Right ventricle myocardium inferior (tissue), 1 donor: Measurements from ENCODE around the gene TTLL4. TPM values are rescaled to one million over a fixed set of nuclear protein-coding genes. Genes with fewer than 3 reads are reported as not detected.
"Not testable (repeated sequence)": the region's sequence is repeated elsewhere in the genome, so short reads cannot be mapped to it uniquely, and the experiment has no call there.

Experiments used
- ATAC-seq: fragments of 200-7000 bp; cut with Tn5 transposase; one replicate; pipeline ENCODE4 v1.9.1; 2020; ENCODE audit warnings: mild to moderate bottlenecking, moderate library complexity
- DNase-seq: peaks from one replicate; pipeline ENCODE4 v3.0.0; 2021; ENCODE audit errors: missing footprints
- intact Hi-C: fragments of 100-400 bp; cut with DNase I; formaldehyde crosslinking; loops from one replicate; pipeline ENCODE4 v1.11.0; 2022
- long read RNA-seq: library from polyadenylated mRNA; unstranded; transcript quantifications from one replicate; pipeline ENCODE4 v2.0.0, GENCODE V29; 2021
- total RNA-seq: library from RNA; stranded (reverse); fragmentation: NEBNext Ultra II Directional; extraction: Animal tissue kit (Norgen Biotek cat#: 25700); gene quantifications from one replicate; pipeline ENCODE4 v1.2.1, GENCODE V29; 2021
- donor health status: DM: no; HTN: yes; CAD: no; lungs with severe emphysema.

The TTLL4 gene, protein sequence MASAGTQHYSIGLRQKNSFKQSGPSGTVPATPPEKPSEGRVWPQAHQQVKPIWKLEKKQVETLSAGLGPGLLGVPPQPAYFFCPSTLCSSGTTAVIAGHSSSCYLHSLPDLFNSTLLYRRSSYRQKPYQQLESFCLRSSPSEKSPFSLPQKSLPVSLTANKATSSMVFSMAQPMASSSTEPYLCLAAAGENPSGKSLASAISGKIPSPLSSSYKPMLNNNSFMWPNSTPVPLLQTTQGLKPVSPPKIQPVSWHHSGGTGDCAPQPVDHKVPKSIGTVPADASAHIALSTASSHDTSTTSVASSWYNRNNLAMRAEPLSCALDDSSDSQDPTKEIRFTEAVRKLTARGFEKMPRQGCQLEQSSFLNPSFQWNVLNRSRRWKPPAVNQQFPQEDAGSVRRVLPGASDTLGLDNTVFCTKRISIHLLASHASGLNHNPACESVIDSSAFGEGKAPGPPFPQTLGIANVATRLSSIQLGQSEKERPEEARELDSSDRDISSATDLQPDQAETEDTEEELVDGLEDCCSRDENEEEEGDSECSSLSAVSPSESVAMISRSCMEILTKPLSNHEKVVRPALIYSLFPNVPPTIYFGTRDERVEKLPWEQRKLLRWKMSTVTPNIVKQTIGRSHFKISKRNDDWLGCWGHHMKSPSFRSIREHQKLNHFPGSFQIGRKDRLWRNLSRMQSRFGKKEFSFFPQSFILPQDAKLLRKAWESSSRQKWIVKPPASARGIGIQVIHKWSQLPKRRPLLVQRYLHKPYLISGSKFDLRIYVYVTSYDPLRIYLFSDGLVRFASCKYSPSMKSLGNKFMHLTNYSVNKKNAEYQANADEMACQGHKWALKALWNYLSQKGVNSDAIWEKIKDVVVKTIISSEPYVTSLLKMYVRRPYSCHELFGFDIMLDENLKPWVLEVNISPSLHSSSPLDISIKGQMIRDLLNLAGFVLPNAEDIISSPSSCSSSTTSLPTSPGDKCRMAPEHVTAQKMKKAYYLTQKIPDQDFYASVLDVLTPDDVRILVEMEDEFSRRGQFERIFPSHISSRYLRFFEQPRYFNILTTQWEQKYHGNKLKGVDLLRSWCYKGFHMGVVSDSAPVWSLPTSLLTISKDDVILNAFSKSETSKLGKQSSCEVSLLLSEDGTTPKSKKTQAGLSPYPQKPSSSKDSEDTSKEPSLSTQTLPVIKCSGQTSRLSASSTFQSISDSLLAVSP
- 8.4 TPM for total RNA-seq
- long read RNA-seq, partial matches to known transcripts = 0 of 2 reads
- long read RNA-seq, other reads (novel, unspliced or antisense) = 2 of 2 reads

DNA sequence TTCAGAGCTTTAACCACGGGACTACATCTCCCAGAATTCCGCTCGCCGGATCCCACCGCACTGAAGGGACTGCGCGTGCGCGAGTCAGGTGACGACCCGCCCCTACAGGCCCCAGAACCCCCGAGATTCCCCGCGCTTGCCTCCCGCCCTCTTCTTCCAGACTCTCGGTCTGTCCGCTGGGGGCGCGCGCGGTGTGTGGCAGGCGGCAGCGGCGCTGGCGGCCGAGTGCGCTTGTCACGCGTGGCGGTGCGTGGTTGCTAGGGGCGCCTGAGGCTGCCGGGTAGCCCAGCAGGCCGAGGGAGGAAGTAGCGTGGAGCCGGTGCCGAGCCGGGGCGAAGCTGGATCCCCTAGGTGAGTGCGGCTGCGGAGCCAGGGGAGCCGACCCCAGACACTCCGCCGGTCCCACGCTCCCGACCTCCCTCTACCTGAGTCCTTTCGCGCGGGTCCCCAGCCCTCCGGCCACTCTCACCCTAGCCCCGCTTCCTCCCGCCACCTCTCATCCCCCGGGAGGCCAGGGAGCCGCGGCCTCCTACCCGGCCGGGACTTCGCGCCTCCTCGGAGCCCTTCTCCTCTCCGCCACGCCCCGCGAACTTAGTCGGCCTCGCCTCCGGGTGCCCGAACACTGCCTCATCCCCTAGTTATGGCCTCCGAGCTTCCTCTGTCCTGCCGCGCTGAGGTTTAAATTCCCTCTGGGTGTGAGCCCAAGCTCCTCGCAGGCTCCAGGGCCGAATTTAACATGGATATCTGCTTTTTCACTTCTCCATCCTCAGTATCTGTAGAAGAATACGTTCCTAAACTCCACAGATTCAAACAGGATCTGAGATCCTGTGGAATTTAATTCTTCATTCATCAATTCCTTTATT is at the start of gene TTLL4:
Gene TTLL4 (plus strand): TSS at position 149 of the 863 bp plus-strand sequence. CDS start 26,842 bp downstream, outside the sequence.
- intact Hi-C loops = loop anchor here (2.0 to 5.0 kb wide), 2 partner anchors 71 to 136 kb away; partner anchors contain the start of gene CYP27A1
- DNase-seq (peak; percentile 100), ATAC-seq (peak; percentile 99)

DNA sequence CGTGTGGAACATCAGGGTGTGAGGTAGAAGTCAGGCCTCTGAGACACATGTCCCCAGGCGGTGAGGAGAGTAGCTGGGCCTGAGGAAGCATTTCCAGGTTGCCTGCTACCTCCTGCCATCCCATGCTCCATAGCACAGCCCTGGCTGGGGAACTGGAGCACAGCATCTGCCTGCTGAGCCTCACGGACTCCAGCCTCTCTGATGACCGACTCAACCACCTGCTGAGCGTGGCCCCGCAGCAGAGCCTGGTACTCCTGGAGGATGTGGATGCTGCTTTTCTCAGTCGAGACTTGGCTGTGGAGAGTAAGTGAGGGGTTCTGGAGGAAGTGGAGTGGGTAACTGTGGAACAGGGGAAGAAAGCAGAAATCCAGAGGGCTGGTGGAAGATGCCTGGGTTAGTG is 48.3 kb upstream of the TTLL4 start:
- intact Hi-C loops = loop anchor here (10.0 kb wide), 1 partner anchor 388 kb away; the partner anchor contains the start of genes AAMP and PNKD
- DNase-seq (no peak), ATAC-seq (no peak)

DNA sequence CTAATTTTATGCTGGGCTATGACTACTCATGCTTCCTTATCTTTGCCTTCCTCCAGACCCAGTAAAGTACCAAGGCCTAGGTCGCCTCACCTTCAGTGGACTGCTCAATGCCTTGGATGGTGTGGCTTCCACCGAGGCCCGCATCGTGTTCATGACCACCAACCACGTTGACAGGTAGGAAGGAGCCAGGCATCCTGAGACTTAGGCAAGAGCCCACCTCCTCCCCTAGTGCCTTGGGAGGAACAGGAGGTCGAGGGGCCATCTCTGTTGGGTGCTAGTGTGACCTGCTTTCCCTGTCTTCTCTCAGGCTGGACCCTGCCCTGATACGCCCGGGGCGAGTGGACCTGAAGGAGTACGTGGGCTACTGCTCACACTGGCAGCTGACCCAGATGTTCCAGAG is 47.8 kb upstream of the TTLL4 start:
- intact Hi-C loops = loop anchor here (10.0 kb wide), 1 partner anchor 388 kb away; the partner anchor contains the start of genes AAMP and PNKD
- DNase-seq (no peak), ATAC-seq (no peak)

DNA sequence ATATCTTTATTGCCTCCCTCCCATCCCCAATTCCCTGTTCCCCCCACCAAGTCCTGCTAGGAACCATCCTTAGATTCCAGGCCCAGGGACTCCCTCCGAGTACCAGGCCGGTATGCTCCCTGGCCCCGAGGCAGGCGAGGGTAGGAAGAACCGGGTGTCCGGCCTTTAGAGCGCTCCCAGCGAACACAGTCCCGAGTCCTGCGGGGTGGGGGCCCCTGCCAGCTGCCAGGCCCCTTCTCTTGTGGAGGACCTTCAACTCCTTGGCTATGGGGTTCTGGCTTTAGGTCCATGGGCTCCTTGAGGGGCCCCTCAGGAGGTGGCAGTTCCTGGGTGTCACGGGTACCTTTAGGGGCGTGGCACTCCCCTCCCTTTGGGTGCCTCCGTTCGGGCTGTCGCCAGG is 46.7 kb upstream of the TTLL4 start:
- DNase-seq (no peak), ATAC-seq (no peak)
- intact Hi-C loops = loop anchor here (10.0 kb wide), 1 partner anchor 389 kb away; the partner anchor contains the start of genes AAMP and PNKD

DNA sequence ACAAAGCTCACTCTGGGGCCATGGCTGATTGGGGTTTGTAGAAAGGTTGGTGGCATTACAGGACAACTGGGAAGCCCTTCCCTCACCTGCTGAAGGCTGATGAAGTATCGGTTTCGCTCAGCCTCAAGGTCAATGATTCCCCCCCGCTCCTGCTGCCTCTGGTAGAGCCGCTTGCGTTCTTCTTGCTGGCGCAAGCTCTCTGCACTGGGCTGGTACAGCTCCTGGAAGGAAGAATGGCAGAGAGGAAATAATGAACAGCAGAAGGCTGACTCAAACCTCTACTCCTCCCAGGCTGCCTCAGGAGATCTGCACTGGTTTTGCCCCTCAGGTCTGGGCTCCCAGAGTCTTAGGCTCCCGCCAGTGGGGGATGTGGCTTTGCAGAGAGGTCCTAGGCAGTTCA is 46.0 kb upstream of the TTLL4 start:
- ATAC-seq (no peak), DNase-seq (no peak)
- intact Hi-C loops = loop anchor here (10.0 kb wide), 1 partner anchor 390 kb away; the partner anchor contains the start of genes AAMP and PNKD

DNA sequence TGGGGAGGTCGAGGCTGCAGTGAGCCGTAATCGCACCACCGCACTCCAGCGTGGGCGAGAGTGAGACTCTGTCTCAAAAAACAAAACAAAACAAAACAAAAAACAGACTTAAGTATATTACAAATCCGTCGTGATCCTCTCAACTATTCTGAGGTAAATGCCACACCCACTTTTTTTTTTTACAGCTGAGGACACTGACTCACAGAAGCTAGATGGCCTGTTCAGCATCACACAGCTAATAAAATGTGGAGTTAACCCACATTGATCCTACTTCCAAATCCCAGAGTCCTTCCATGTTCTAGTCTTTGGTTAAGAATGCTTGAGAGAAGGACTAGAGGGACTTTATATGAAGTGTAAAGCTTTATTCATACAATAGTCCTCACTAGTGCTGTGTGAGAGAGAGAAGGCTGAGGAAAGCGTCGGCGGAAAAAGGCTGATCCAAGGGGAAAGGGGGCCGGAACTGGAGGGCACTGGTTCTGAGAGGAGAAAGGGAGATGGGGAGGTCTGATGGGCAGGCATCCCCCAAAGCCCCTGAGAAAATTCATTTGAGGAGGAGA is 39.5 kb upstream of the TTLL4 start:
- ATAC-seq = no peak
- intact Hi-C loops = no loop called here
- DNase-seq = no peak

DNA sequence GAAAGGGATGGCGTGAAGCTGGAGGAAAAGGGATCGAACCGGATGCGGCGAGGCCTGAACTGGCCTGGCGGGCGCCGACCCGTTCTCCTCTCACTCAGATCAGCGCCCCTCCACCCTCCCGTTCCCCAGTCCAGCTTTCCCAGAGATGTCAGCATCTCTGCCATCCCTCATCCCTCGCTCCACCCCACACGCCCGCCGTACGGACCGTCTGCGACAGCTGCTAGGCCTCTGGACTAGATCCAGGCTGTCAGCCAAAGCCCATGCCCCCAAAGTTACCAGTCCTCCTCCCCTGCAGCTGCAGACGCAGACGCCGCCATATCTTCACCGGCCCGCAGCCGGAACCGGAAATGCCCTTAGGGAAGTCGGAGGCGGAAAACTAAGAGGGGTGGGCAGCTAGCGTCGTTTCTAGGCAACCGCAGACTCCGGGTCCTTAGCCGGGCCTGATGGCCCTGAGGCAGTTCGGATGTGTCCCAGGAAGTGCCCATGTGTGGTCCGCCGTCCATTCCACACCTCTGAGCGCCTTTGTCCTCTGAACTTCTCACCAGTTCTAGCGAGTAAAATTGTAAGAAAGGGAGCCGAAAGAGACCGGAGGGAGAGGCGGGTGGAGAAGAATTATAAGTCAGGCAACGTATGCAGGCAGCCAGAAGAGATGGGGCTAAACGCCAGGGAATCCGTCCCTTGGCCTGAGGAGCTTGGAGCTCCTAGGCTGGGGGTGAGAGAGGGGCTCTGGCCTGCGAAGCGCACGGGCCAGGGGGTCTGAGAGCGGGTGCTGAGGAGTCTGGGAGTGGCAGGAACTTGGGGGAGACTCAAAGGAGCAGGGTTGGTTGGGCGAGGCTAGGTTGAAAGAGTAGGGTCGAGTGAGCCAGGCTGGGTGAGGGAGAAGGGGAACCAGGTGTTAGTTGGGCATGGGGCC is 38.7 kb upstream of the TTLL4 start, which contains the start of the genes RNF25 and STK36:
Gene RNF25 (minus strand): TSS at position 349 of the 913 bp plus-strand sequence. CDS start 32 bp downstream, at position 317.
Gene STK36 (plus strand): TSS at position 433 of the 913 bp plus-strand sequence. CDS start 744 bp downstream, outside the sequence.
- DNase-seq (peak; percentile 93), ATAC-seq (peak; percentile 94)
- intact Hi-C loops = loop anchor here (1.0 kb wide), 1 partner anchor 13 kb away; no protein-coding TSS in a partner anchor

DNA sequence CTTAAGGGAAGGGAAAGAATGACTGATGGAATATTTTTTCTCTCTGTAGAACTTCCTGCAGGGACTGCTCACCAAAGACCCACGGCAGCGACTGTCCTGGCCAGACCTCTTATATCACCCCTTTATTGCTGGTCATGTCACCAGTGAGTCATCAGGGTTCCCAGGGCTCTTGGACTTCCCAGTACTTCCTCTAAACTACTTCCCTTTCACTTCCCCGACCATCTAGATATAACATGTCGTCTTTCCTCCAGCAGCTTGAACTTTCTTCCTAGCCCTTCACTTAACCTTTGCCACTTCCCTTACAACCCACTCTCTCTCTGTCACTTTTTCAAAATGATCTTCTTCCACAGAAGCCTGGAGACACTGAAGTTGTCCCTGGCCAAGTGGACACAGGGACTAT is 31.5 kb upstream of the TTLL4 start:
- DNase-seq (no peak), ATAC-seq (no peak)
- intact Hi-C loops = no loop called here

DNA sequence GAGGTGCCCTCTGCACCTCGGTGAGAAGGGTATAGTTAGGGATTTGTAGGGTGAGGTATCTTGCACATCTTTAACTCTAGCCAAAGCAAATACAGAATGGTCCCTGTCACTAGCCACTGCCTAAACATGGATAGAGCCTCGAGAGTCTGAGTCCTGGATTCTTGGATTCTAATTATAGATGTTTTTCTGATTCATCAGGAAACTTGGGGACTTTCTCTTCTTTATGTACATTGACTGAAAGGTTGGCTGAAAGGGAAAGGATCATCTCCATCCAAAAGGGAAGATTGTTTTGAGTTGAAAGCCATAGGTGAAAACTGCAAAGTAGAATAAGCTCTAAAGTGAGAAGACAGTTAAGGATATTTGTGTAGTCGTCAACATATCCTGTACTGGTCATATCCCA is 30.6 kb upstream of the TTLL4 start:
- intact Hi-C loops = no loop called here
- DNase-seq = no peak
- no peak for ATAC-seq

DNA sequence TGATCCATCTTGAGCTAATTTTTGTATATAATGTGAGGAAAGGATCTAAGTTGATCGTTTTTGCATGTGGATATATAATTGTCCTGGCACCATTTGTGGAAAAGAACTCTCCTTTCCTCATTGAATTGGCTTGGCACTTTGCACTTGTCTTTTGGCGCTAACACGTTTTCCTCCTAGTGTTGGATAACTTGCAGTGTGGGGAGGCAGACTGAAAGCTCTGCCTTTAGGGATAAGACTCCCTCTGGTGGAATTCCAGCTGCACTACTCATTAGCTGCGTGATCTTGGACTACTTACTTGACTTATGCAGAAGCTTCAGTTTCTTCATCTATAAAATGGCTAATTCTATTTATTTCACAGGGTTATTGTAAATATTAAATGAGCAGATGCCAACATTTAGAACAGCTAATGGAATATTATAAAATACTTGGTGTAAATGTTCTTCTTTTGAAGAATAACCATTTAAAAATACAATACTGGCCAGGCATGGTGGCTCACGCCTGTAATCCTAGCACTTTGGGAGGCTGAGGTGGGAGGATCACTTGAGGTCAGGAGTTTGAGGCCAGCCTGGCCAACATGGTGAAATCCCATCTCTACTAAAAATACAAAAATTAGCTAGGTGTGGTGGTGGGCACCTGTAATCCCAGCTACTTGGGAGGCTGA is 23.1 kb upstream of the TTLL4 start:
- peak; percentile 82 for ATAC-seq
- DNase-seq, intact Hi-C loops: not testable (repeated sequence)

DNA sequence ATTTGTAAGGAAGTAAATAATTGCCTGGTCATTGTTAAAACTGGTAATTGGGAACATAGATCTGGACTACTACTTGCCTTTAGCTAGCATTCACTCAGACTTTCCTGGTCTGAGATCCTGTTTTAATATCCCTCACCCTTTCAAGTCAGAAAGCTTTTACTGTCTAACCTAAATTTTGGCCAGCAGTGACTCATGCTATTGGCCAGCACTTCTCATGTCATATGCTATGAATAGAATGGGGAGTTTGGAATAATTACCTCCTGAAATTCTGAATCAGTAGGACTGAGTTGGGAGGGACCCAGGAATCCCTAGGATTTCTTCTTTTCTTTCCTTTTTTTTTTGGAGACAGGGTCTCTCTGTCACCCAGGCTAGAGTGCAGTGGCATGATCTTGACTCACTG is 19.4 kb upstream of the TTLL4 start:
- ATAC-seq (no peak), DNase-seq (no peak)
- intact Hi-C loops = no loop called here

DNA sequence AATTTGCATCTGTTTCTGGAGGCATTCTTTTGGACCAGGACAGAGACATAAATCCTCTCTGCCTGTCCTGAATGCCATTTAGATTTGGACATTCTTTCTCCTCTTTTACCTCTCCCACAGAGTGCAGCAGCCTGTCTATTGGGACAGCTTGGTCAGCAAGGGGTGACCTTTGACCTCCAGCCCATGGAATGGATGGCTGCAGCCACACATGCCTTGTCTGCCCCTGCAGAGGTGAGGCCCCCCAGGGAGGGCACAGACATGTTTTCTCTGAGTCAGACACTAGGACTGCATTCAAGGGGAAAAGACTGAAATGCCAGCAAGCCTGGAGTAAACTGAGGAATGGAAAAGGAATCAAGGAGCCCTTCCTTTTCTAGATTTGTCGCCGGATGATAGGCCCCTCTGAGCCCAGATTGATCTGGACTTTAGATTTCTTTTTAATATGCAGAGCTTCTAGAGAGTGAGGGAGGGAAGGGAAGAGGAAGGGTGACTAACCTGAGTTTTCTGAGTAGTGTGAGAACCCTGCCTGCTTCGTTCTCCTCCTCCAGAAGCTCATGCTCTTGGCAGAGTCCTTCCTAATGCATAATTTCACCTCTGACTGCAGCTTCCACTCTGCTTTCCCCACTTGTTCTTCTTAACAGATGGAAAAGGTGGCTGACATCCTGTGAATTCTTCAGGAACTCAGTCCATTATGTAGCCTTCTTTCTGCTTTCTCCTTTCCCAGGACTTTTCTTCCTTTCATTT is 16.1 kb upstream of the TTLL4 start:
- no peak for DNase-seq
- intact Hi-C loops = no loop called here
- ATAC-seq = no peak

DNA sequence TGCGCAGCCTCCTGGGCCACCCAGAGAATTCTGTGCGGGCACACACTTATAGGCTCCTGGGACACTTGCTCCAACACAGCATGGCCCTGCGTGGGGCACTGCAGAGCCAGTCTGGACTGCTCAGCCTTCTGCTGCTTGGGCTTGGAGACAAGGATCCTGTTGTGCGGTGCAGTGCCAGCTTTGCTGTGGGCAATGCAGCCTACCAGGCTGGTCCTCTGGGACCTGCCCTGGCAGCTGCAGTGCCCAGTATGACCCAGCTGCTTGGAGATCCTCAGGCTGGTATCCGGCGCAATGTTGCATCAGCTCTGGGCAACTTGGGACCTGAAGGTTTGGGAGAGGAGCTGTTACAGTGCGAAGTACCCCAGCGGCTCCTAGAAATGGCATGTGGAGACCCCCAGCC is 11.8 kb upstream of the TTLL4 start:
- ATAC-seq (no peak), DNase-seq (no peak)
- intact Hi-C loops = no loop called here

DNA sequence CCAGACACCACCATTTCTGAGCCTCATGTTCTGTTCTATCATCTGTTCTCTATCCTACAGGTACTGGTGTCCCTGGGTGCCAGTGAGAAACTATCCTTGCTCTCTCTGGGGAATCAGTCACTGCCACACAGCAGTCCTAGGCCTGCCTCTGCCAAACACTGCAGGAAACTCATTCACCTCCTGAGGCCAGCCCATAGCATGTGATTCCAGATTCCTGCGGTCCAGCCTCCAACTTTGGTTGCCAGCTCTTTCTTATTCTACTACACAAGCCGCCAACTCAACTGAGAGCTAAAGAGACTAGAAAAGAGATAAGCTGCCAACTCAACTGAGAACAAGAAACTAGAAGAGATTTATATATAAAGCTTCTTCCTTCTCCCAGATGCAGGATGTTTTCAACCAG is 8.8 kb upstream of the TTLL4 start:
- no peak for DNase-seq
- intact Hi-C loops = no loop called here
- peak; percentile 26 for ATAC-seq

DNA sequence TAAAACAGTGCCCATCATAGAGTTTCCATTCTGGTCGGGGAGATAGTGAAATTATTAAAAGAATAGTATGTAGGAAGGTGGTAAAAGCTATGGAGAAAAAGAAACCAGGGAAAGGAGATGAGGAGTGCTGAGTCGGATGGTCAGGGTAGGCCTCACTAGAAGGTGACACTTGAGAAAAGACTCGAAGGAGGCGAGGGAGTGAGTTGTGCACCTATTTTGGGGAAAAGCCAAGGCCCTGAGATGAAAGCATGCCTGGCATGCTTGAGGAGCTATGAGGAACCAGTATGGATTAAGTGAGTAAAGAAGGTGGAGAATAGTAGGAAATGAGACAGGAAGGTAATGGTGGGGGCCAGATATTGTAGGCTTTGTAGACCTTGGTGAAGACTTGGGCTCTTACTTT is 7.3 kb upstream of the TTLL4 start:
- ATAC-seq = no peak
- no peak for DNase-seq
- intact Hi-C loops = no loop called here
